Activated B cell treated with CpG ODN at 0.5 μM for 24 hours (primary cell): ENCODE results near the gene ZSWIM8. TPM values are rescaled to one million over a fixed set of nuclear protein-coding genes. Genes with fewer than 3 reads are reported as not detected.
"Not testable (repeated sequence)": the region's sequence is repeated elsewhere in the genome, so short reads cannot be mapped to it uniquely, and the experiment has no call there.

Experiments used
- ATAC-seq: fragments of 200-7000 bp; cut with Tn5 transposase; one replicate; pipeline ENCODE4 v1.10.0; 2021; ENCODE audit warnings: low read depth, mild to moderate bottlenecking, moderate library complexity
- CTCF ChIA-PET: fragments of 350-600 bp; sonication (Branson Sonifier 250); formaldehyde crosslinking; loops from one replicate; lab custom pipeline; 2021; ENCODE audit warnings: antibody characterized with exemption; lab: Charles Lee
- POLR2A ChIA-PET: fragments of 350-600 bp; sonication (Branson Sonifier 250); formaldehyde crosslinking; loops from one replicate; lab custom pipeline; 2021; ENCODE audit warnings: antibody characterized with exemption; lab: Charles Lee
- DNase-seq: peaks from one replicate; pipeline ENCODE4 v3.0.0; 2022
- H3K27ac Mint-ChIP-seq: one replicate; pipeline ENCODE4 v1.8.0; 2020; ENCODE audit warnings: mixed read lengths
- H3K27me3 Mint-ChIP-seq: one replicate; pipeline ENCODE4 v1.8.0; 2021; ENCODE audit warnings: mixed read lengths
- H3K36me3 Mint-ChIP-seq: one replicate; pipeline ENCODE4 v1.8.0; 2021; ENCODE audit warnings: low read depth, mixed read lengths
- H3K4me1 Mint-ChIP-seq: one replicate; pipeline ENCODE4 v1.8.0; 2021; ENCODE audit warnings: mixed read lengths
- H3K4me3 Mint-ChIP-seq: one replicate; pipeline ENCODE4 v1.8.0; 2020; ENCODE audit warnings: mild to moderate bottlenecking, mixed read lengths
- H3K9me3 Mint-ChIP-seq: one replicate; pipeline ENCODE4 v1.8.0; 2020; ENCODE audit warnings: mixed read lengths
- CTCF ChIP-seq: fragments of 200-600 bp; IDR thresholded peaks from one replicate; pipeline ENCODE4 v1.8.0; 2022; ENCODE audit warnings: antibody characterized with exemption, mild to moderate bottlenecking
- intact Hi-C: fragments of 100-400 bp; cut with micrococcal nuclease; formaldehyde crosslinking; loops from one replicate; pipeline ENCODE4 v1.15.1; 2024
- total RNA-seq: library from RNA; stranded (reverse); gene quantifications from 2 replicates; pipeline ENCODE4 v1.2.3, GENCODE V29; 2022

ZSWIM8 gene
- total RNA-seq, 1 donor from 2014 or later: 93.0 TPM

DNA sequence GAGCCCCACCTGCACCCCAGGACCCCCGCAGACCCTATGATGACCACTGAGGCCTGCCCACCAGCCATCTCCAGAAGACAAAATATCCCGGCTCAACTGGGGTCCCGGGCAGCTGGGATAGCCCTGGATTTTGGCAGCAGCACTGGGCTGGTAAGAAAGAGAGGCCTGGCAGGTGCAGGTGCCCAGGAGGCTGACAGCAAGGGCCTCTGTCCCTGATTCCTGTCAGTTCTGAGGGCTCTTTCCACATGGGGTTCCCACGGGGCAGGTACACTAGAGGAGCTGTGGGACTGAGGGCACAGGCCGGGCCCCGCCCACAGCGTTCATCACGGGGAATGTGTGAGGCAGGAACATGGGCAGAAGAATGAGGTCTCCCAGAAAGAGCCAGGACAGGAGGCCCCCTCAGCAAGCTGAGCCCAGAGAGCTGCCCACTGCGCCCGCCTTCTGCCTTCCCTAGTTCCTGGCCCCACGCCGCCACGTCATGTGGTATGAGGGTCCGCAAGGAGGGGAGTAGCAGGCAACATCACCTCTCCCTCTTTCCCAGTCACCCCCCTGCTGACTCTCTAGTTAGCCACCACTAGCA is 38.8 kb downstream of the ZSWIM8 start:
- DNase-seq (no peak), ATAC-seq (no peak)
- H3K4me3 Mint-ChIP-seq: no peak overlapping the region
- no peaks in the 10 kb centered on the region for H3K27me3 Mint-ChIP-seq
- ChIA-PET POLR2A (no interaction called here), CTCF (no interaction called here)
- TF ChIP-seq CTCF: no peak
- intact Hi-C loops: no loop called here
- no peak overlapping the region for H3K27ac Mint-ChIP-seq
- H3K9me3 Mint-ChIP-seq: no peaks in the 10 kb centered on the region
- peaks cover 42% of the 10 kb centered on the region for H3K36me3 Mint-ChIP-seq
- H3K4me1 Mint-ChIP-seq: no peaks in the 10 kb centered on the region

DNA sequence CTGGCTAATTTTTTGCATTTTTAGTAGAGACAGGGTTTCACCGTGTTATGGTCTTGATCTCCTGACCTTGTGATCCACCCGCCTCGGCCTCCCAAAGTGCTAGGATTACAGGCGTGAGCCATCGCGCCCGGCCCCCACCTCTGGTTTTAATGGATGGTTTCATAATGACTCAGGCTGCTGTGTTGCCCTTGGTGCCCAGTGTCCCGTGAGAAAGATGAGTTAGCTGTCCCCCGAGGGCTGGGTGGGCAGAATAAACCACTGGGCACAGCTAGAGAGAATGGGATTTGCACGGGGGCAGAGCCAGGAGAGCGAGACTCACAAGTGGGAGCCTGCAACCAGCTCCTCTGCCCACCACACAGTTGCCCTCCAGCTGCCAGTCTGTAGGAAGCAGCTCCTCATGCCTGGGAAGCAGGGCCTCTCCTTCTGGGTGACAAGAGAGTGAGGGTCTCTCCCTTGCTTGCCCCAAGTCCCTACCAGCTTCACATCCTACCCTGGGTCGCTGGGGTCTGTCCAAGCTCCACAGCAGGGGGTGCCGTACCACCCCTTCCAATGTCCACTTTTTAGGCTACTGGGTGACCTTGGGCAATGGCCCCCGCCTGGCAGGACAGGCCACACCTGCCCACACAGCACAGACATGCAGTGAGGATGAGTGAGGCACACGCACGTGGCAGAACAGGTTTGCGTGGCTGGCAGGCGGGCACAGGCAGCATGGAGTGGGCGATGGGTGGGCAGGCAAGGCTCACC is 42.1 kb downstream of the ZSWIM8 start:
- intact Hi-C loops: no loop called here
- no peak for DNase-seq
- Mint-ChIP-seq H3K9me3 (no peaks in the 10 kb centered on the region), H3K27ac (no peak overlapping the region), H3K4me3 (no peak overlapping the region), H3K4me1 (no peaks in the 10 kb centered on the region), H3K27me3 (no peaks in the 10 kb centered on the region), H3K36me3 (peaks cover 35% of the 10 kb centered on the region)
- TF ChIP-seq CTCF: no peak
- CTCF ChIA-PET: interaction anchor here (0.6 kb wide), 1 partner anchor 254 kb away, joined by 3 read pairs; no protein-coding TSS in a partner anchor
- POLR2A ChIA-PET: no interaction called here
- ATAC-seq: no peak

GRCh38 chr10:73828161-73828560 is 42.8 kb downstream of the ZSWIM8 start:
- H3K27ac Mint-ChIP-seq: no peak overlapping the region
- H3K9me3 Mint-ChIP-seq: no peaks in the 10 kb centered on the region
- intact Hi-C loops: no loop called here
- H3K4me1 Mint-ChIP-seq: no peaks in the 10 kb centered on the region
- H3K36me3 Mint-ChIP-seq: peaks cover 35% of the 10 kb centered on the region
- no peaks in the 10 kb centered on the region for H3K27me3 Mint-ChIP-seq
- no peak for DNase-seq
- H3K4me3 Mint-ChIP-seq: no peak overlapping the region
- CTCF ChIA-PET: no interaction called here
- no peak for ATAC-seq
- POLR2A ChIA-PET: no interaction called here
- TF ChIP-seq CTCF: no peak

DNA sequence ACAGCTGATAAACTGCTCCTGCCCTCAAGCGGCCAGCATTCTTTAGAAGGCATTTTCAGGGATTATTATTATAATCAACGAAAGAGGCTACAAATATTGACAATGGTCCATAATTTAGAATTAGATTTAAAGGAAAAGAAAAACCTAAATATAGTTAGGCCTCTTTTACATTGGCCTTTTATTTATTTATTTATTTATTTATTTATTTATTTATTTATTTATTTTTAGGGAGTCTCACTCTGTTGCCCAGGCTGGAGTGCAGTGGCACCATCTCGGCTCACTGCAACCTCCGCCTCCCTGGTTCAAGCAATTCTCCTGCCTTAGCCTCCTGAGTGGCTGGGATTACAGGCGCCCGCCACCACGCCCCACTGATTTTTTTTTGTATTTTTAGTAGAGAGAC is 43.7 kb downstream of the ZSWIM8 start:
- H3K27ac Mint-ChIP-seq, H3K9me3 Mint-ChIP-seq, ATAC-seq, DNase-seq, H3K4me1 Mint-ChIP-seq, H3K4me3 Mint-ChIP-seq, POLR2A ChIA-PET, H3K27me3 Mint-ChIP-seq, CTCF ChIA-PET, intact Hi-C loops: not testable (repeated sequence)
- peaks cover 28% of the 10 kb centered on the region for H3K36me3 Mint-ChIP-seq

- Mint-ChIP-seq H3K4me1 (no peaks in the 10 kb centered on the region), H3K9me3 (no peaks in the 10 kb centered on the region), H3K27ac (no peak overlapping the region), H3K27me3 (no peaks in the 10 kb centered on the region), H3K36me3 (peaks cover 45% of the 10 kb centered on the region), H3K4me3 (no peak overlapping the region)
- intact Hi-C loops: no loop called here
- no peak for TF ChIP-seq CTCF
- ChIA-PET POLR2A (no interaction called here), CTCF (no interaction called here)
- DNase-seq: no peak
- no peak for ATAC-seq
These were observed 51.1 kb downstream of the ZSWIM8 start for GRCh38 chr10:73836427-73836980.
